Activated naive CD8-positive, alpha-beta T cell treated with anti-CD3 and anti-CD28 coated beads, Interleukin-2, amount 50 U/mL, for 24 hours (primary cell): Measurements from ENCODE around the gene WNK4.

Experiments
- ATAC-seq: fragments of 150-1000 bp; cut with Tn5 transposase; one replicate; pipeline ENCODE4 v1.10.0; 2021
- DNase-seq: peaks from one replicate; pipeline ENCODE4 v3.0.0; 2021
- H3K27ac Mint-ChIP-seq: one replicate; pipeline ENCODE4 v1.8.0; 2021; ENCODE audit warnings: mild to moderate bottlenecking, mixed read lengths
- H3K27me3 Mint-ChIP-seq: one replicate; pipeline ENCODE4 v1.8.0; 2021; ENCODE audit warnings: mixed read lengths
- H3K36me3 Mint-ChIP-seq: one replicate; pipeline ENCODE4 v1.8.0; 2021; ENCODE audit warnings: low read depth, mixed read lengths
- H3K4me1 Mint-ChIP-seq: one replicate; pipeline ENCODE4 v1.8.0; 2021; ENCODE audit warnings: mixed read lengths
- H3K4me3 Mint-ChIP-seq: one replicate; pipeline ENCODE4 v1.8.0; 2021; ENCODE audit warnings: mild to moderate bottlenecking, moderate library complexity, mixed read lengths
- H3K9me3 Mint-ChIP-seq: one replicate; pipeline ENCODE4 v1.8.0; 2021; ENCODE audit warnings: mixed read lengths

WNK4 gene

GRCh38 chr17:42832213-42832933, 52.0 kb downstream of the WNK4 start:
- H3K4me3 Mint-ChIP-seq = peak overlapping the region; percentile 96
- DNase-seq (no peak), ATAC-seq (peak; percentile 21)
- H3K27ac Mint-ChIP-seq = peak overlapping the region; percentile 99
- H3K36me3 Mint-ChIP-seq = peaks cover 26% of the 10 kb centered on the region
- H3K9me3 Mint-ChIP-seq = no peaks in the 10 kb centered on the region
- H3K4me1 Mint-ChIP-seq = peaks cover 29% of the 10 kb centered on the region
- H3K27me3 Mint-ChIP-seq = peaks cover 2% of the 10 kb centered on the region

- ATAC-seq (peak; percentile 93), DNase-seq (peak; percentile 92)
- Mint-ChIP-seq H3K4me1 (peaks cover 31% of the 10 kb centered on the region), H3K27me3 (no peaks in the 10 kb centered on the region), H3K36me3 (peaks cover 33% of the 10 kb centered on the region), H3K9me3 (no peaks in the 10 kb centered on the region), H3K27ac (peak within 1 kb of the TSS; percentile 99), H3K4me3 (peak within 1 kb of the TSS; percentile 96)
Observed at GRCh38 chr17:42832934-42833766, 52.7 kb downstream of the WNK4 start, which contains the start of gene PSME3. Gene PSME3, plus strand, starts transcription at chr17:42833397. Its CDS starts 235 bp downstream, at chr17:42833632.

- Mint-ChIP-seq H3K9me3 (no peaks in the 10 kb centered on the region), H3K4me3 (peak overlapping the region; percentile 96), H3K4me1 (peaks cover 31% of the 10 kb centered on the region), H3K36me3 (peaks cover 39% of the 10 kb centered on the region), H3K27me3 (no peaks in the 10 kb centered on the region), H3K27ac (peak overlapping the region; percentile 99)
- DNase-seq (peak; percentile 16), ATAC-seq (no peak)
Observed at GRCh38 chr17:42833767-42834422, 53.5 kb downstream of the WNK4 start.

GRCh38 chr17:42835732-42836131, 55.3 kb downstream of the WNK4 start:
- Mint-ChIP-seq H3K36me3 (peaks cover 49% of the 10 kb centered on the region), H3K4me1 (peaks cover 33% of the 10 kb centered on the region), H3K9me3 (no peaks in the 10 kb centered on the region), H3K27me3 (no peaks in the 10 kb centered on the region), H3K27ac (no peak overlapping the region), H3K4me3 (no peak overlapping the region)
- ATAC-seq = no peak
- DNase-seq = no peak

GRCh38 chr17:42841975-42842685, 61.7 kb downstream of the WNK4 start:
- H3K36me3 Mint-ChIP-seq = peaks cover 63% of the 10 kb centered on the region
- H3K27ac Mint-ChIP-seq = peak overlapping the region; percentile 46
- ATAC-seq = no peak
- H3K4me1 Mint-ChIP-seq = peaks cover 27% of the 10 kb centered on the region
- no peaks in the 10 kb centered on the region for H3K27me3 Mint-ChIP-seq
- H3K4me3 Mint-ChIP-seq = no peak overlapping the region
- H3K9me3 Mint-ChIP-seq = no peaks in the 10 kb centered on the region
- no peak for DNase-seq

- no peaks in the 10 kb centered on the region for H3K27me3 Mint-ChIP-seq
- H3K27ac Mint-ChIP-seq = no peak overlapping the region
- DNase-seq = no peak
- peaks cover 51% of the 10 kb centered on the region for H3K36me3 Mint-ChIP-seq
- no peak for ATAC-seq
- no peak overlapping the region for H3K4me3 Mint-ChIP-seq
- H3K4me1 Mint-ChIP-seq = peaks cover 25% of the 10 kb centered on the region
- no peaks in the 10 kb centered on the region for H3K9me3 Mint-ChIP-seq
Observed at GRCh38 chr17:42843358-42843934, 63.0 kb downstream of the WNK4 start.

- H3K27me3 Mint-ChIP-seq = no peaks in the 10 kb centered on the region
- peaks cover 43% of the 10 kb centered on the region for H3K36me3 Mint-ChIP-seq
- DNase-seq (no peak), ATAC-seq (no peak)
- H3K9me3 Mint-ChIP-seq = no peaks in the 10 kb centered on the region
- H3K4me3 Mint-ChIP-seq = no peak within 1 kb of the TSS
- H3K4me1 Mint-ChIP-seq = peaks cover 25% of the 10 kb centered on the region
- no peak within 1 kb of the TSS for H3K27ac Mint-ChIP-seq
Observed at GRCh38 chr17:42844271-42844670, 63.9 kb downstream of the WNK4 start, which contains the start of gene AOC2. Gene AOC2, plus strand, starts transcription at chr17:42844580. Its CDS starts 47 bp downstream, at chr17:42844627.

- H3K27ac Mint-ChIP-seq = no peak overlapping the region
- ATAC-seq = no peak
- DNase-seq = no peak
- no peaks in the 10 kb centered on the region for H3K27me3 Mint-ChIP-seq
- peaks cover 39% of the 10 kb centered on the region for H3K36me3 Mint-ChIP-seq
- H3K9me3 Mint-ChIP-seq = no peaks in the 10 kb centered on the region
- H3K4me1 Mint-ChIP-seq = peaks cover 23% of the 10 kb centered on the region
- H3K4me3 Mint-ChIP-seq = no peak overlapping the region
Observed at GRCh38 chr17:42844761-42845555, 64.5 kb downstream of the WNK4 start.

GRCh38 chr17:42845556-42845917, 65.1 kb downstream of the WNK4 start:
- no peaks in the 10 kb centered on the region for H3K9me3 Mint-ChIP-seq
- peaks cover 26% of the 10 kb centered on the region for H3K4me1 Mint-ChIP-seq
- H3K36me3 Mint-ChIP-seq = peaks cover 38% of the 10 kb centered on the region
- DNase-seq (no peak), ATAC-seq (peak; percentile 1)
- peak overlapping the region; percentile 19 for H3K4me3 Mint-ChIP-seq
- H3K27me3 Mint-ChIP-seq = peaks cover 3% of the 10 kb centered on the region
- H3K27ac Mint-ChIP-seq = peak overlapping the region; percentile 84

GRCh38 chr17:42845918-42846593, 65.6 kb downstream of the WNK4 start:
- Mint-ChIP-seq H3K4me3 (peak overlapping the region; percentile 19), H3K4me1 (peaks cover 26% of the 10 kb centered on the region), H3K27me3 (peaks cover 3% of the 10 kb centered on the region), H3K27ac (peak overlapping the region; percentile 84), H3K9me3 (no peaks in the 10 kb centered on the region), H3K36me3 (peaks cover 37% of the 10 kb centered on the region)
- ATAC-seq (peak; percentile 89), DNase-seq (peak; percentile 69)
